HepG2 (cell line): ENCODE measurements around the gene GGA1. TPM values are rescaled to one million over a fixed set of nuclear protein-coding genes. Genes with fewer than 3 reads are reported as not detected.

Experiments used
- ATF7 ChIP-seq, 2 experiments: fragments of 450-650 bp in 1 of 2; sonication (generic) in 1 of 2; formaldehyde crosslinking in 1 of 2; IDR thresholded peaks; 2 replicates each; pipeline versions ENCODE4 v1.4.0 to v1.6.1; 2016 to 2020; ENCODE audit warnings: antibody characterized with exemption in 1 of 2, mild to moderate bottlenecking in 1 of 2, missing genetic modification reagents in 1 of 2
- CBFB ChIP-seq: sonication (generic); formaldehyde crosslinking; IDR thresholded peaks from 2 replicates; pipeline ENCODE4 v1.4.0; 2020; ENCODE audit warnings: missing genetic modification reagents
- EEA1 ChIP-seq: sonication (generic); formaldehyde crosslinking; IDR thresholded peaks from 2 replicates; pipeline ENCODE4 v1.5.1; 2020; ENCODE audit warnings: mild to moderate bottlenecking, missing genetic modification reagents, borderline replicate concordance
- EP300 ChIP-seq, 3 experiments: sonication (generic) in 1 of 3; formaldehyde crosslinking in 1 of 3; IDR thresholded peaks; 2 replicates each; pipeline versions ENCODE4 v1.5.1 to v1.6.1; 2011 to 2020; ENCODE audit warnings: low read depth in 2 of 3, low read length in 2 of 3, borderline replicate concordance in 1 of 3, improper control_type of control experiment in 1 of 3, mild to moderate bottlenecking in 1 of 3, missing genetic modification reagents in 1 of 3, moderate library complexity in 1 of 3
- EZH2 ChIP-seq: conservative IDR thresholded peaks from 2 replicates; pipeline ENCODE4 v1.6.1; 2012; ENCODE audit warnings: mild to moderate bottlenecking, low read depth, low read length, moderate library complexity
- MEF2D ChIP-seq: sonication (generic); formaldehyde crosslinking; IDR thresholded peaks from 2 replicates; pipeline ENCODE4 v1.5.1; 2020; ENCODE audit warnings: mild to moderate bottlenecking, missing genetic modification reagents
- NFYB ChIP-seq: sonication (generic); formaldehyde crosslinking; IDR thresholded peaks from 2 replicates; pipeline ENCODE4 v1.4.0; 2020; ENCODE audit warnings: missing genetic modification reagents
- NFYC ChIP-seq: IDR thresholded peaks from 2 replicates; pipeline ENCODE4 v1.6.1; 2016; ENCODE audit warnings: missing genetic modification reagents, missing compliant biosample characterization
- PRDM10 ChIP-seq: sonication (generic); formaldehyde crosslinking; IDR thresholded peaks from 2 replicates; pipeline ENCODE4 v1.4.0; 2020; ENCODE audit warnings: low read depth, missing genetic modification reagents
- SMAD3 ChIP-seq: sonication (generic); formaldehyde crosslinking; IDR thresholded peaks from 2 replicates; pipeline ENCODE4 v1.4.0; 2020; ENCODE audit warnings: missing genetic modification reagents
- SNAPC2 ChIP-seq: sonication (generic); formaldehyde crosslinking; IDR thresholded peaks from 2 replicates; pipeline ENCODE4 v1.8.1; 2022; ENCODE audit warnings: mild to moderate bottlenecking, missing genetic modification reagents
- ZBTB8A ChIP-seq: sonication (generic); formaldehyde crosslinking; IDR thresholded peaks from 2 replicates; pipeline ENCODE4 v1.4.0; 2020; ENCODE audit warnings: mild to moderate bottlenecking, low read depth, missing genetic modification reagents, borderline replicate concordance
- ZFP36L1 ChIP-seq: sonication (generic); formaldehyde crosslinking; IDR thresholded peaks from 2 replicates; pipeline ENCODE4 v1.8.0; 2022; ENCODE audit warnings: mild to moderate bottlenecking, missing genetic modification reagents, moderate library complexity
- ZNF256 ChIP-seq: sonication (generic); formaldehyde crosslinking; conservative IDR thresholded peaks from 2 replicates; pipeline ENCODE4 v1.4.0; 2020; ENCODE audit warnings: missing genetic modification reagents
- ZNF350 ChIP-seq: sonication (generic); formaldehyde crosslinking; IDR thresholded peaks from 2 replicates; pipeline ENCODE4 v1.4.0; 2020; ENCODE audit warnings: mild to moderate bottlenecking, low read depth, missing genetic modification reagents, borderline replicate concordance
- ZNF484 ChIP-seq: sonication (generic); formaldehyde crosslinking; IDR thresholded peaks from 2 replicates; pipeline ENCODE4 v1.5.1; 2020; ENCODE audit warnings: mild to moderate bottlenecking, low read depth, missing genetic modification reagents, borderline replicate concordance
- ZNF772 ChIP-seq: sonication (generic); formaldehyde crosslinking; IDR thresholded peaks from 2 replicates; pipeline ENCODE4 v1.5.0; 2020; ENCODE audit warnings: mild to moderate bottlenecking, missing genetic modification reagents
- ZNF891 ChIP-seq: sonication (generic); formaldehyde crosslinking; IDR thresholded peaks from 2 replicates; pipeline ENCODE4 v1.5.0; 2020; ENCODE audit warnings: mild to moderate bottlenecking, missing genetic modification reagents
- polyA plus RNA-seq, 8 experiments: library from polyadenylated mRNA; depleted of rRNA in 3 of 8; stranded (reverse) in 7 of 8; unstranded in 1 of 8; fragments of >200 nt; fragmentation: Illumina TruSeq in 4 of 8; extraction: Trizol in 4 of 8; gene quantifications; 2 replicates each; pipeline versions ENCODE4 v1.2.1 to v1.2.3, GENCODE V29; 2011 to 2016; ENCODE audit warnings: low read depth in 4 of 8, missing spikeins in 1 of 8, mixed read lengths in 1 of 8; ENCODE audit not compliant: insufficient read depth in 1 of 8
- total RNA-seq, 5 experiments: library from RNA; depleted of rRNA; stranded (reverse); fragments of >200 nt; fragmentation: Illumina TruSeq; extraction: Trizol; gene quantifications; 2 replicates each; pipeline ENCODE4 v1.2.3, GENCODE V29; 2016; ENCODE audit warnings: low read depth in 1 of 5
- TF ChIP-seq, protein P1 (sequence below): sonication (generic); formaldehyde crosslinking; IDR thresholded peaks from 2 replicates; pipeline ENCODE4 v1.4.0; 2020; ENCODE audit warnings: missing genetic modification reagents, low read depth, mild to moderate bottlenecking, borderline replicate concordance
- TF ChIP-seq, protein P2 (sequence below): sonication (generic); formaldehyde crosslinking; conservative IDR thresholded peaks from 2 replicates; pipeline ENCODE4 v1.8.0; 2022; ENCODE audit warnings: mild to moderate bottlenecking, moderate library complexity, missing genetic modification reagents
- TF ChIP-seq, protein P3 (sequence below): IDR thresholded peaks from 2 replicates; pipeline ENCODE4 v1.6.1; 2016; ENCODE audit warnings: low read depth, borderline replicate concordance

The GGA1 gene
- total and polyA plus RNA-seq, 2 of the 13 experiments (the other 11 are each of a cell fraction or from before 2014, with no cell fraction given), result 29.1 to 87.2 TPM

- TF ChIP-seq ATF7 (IDR thresholded peaks at IDR 0.05), result no peak
- peak; percentile 43; the same call in 1 of the 2 replicates for TF ChIP-seq ATF7 (CRISPR knock-in tag; IDR thresholded peaks at IDR 0.05)
- TF ChIP-seq, protein P1, sequence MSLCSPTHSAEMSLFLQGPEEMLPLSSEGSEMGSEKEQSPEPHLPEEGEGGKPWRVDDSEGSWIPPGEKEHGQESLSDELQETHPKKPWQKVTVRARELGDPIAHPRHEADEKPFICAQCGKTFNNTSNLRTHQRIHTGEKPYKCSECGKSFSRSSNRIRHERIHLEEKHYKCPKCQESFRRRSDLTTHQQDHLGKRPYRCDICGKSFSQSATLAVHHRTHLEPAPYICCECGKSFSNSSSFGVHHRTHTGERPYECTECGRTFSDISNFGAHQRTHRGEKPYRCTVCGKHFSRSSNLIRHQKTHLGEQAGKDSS (CRISPR knock-in tag), result peak; percentile 84; the same call in 1 of the 2 replicates
- TF ChIP-seq ZNF772 (CRISPR knock-in tag), result 0 out of 2 replicates have a peak, but pooled peaks have one; percentile 23
- no peak for TF ChIP-seq SNAPC2
- TF ChIP-seq NFYC (CRISPR knock-in tag), result no peak
- TF ChIP-seq PRDM10 (CRISPR knock-in tag), result no peak
- TF ChIP-seq EP300 (IDR thresholded peaks at IDR 0.05; ENCODE audit: low read depth in 2 of 2, low read length in 2 of 2), result 0 out of 4 replicates have a peak, but pooled peaks of 1 of the 2 experiments have one; percentile 13
- no peak for TF ChIP-seq EP300 (CRISPR knock-in tag; IDR thresholded peaks at IDR 0.05; ENCODE audit: borderline replicate concordance)
- TF ChIP-seq ZNF484 (CRISPR knock-in tag), result no peak
- no peak for TF ChIP-seq EZH2
- peak; percentile 25; the same call in 1 of the 2 replicates for TF ChIP-seq NFYB (CRISPR knock-in tag)
- no peak for TF ChIP-seq ZNF256 (CRISPR knock-in tag)
- TF ChIP-seq, protein P2, sequence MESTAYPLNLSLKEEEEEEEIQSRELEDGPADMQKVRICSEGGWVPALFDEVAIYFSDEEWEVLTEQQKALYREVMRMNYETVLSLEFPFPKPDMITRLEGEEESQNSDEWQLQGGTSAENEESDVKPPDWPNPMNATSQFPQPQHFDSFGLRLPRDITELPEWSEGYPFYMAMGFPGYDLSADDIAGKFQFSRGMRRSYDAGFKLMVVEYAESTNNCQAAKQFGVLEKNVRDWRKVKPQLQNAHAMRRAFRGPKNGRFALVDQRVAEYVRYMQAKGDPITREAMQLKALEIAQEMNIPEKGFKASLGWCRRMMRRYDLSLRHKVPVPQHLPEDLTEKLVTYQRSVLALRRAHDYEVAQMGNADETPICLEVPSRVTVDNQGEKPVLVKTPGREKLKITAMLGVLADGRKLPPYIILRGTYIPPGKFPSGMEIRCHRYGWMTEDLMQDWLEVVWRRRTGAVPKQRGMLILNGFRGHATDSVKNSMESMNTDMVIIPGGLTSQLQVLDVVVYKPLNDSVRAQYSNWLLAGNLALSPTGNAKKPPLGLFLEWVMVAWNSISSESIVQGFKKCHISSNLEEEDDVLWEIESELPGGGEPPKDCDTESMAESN (CRISPR knock-in tag), result 0 out of 2 replicates have a peak, but pooled peaks have one; percentile 13
- no peak for TF ChIP-seq ZFP36L1 (CRISPR knock-in tag)
- TF ChIP-seq ZBTB8A (CRISPR knock-in tag), result no peak
- TF ChIP-seq, protein P3, sequence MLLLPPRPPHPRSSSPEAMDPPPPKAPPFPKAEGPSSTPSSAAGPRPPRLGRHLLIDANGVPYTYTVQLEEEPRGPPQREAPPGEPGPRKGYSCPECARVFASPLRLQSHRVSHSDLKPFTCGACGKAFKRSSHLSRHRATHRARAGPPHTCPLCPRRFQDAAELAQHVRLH (CRISPR knock-in tag), result no peak
- TF ChIP-seq SMAD3 (CRISPR knock-in tag), result peak; percentile 37; the same call in 1 of the 2 replicates
- no peak for TF ChIP-seq ZNF350 (CRISPR knock-in tag)
- 0 out of 2 replicates have a peak, but pooled peaks have one; percentile 56 for TF ChIP-seq EEA1 (CRISPR knock-in tag)
- TF ChIP-seq CBFB (CRISPR knock-in tag), result peak; percentile 61; the same call in 1 of the 2 replicates
- TF ChIP-seq MEF2D (CRISPR knock-in tag), result peak; percentile 61; the same call in 1 of the 2 replicates
- TF ChIP-seq ZNF891 (CRISPR knock-in tag), result peak; percentile 46; the same call in 1 of the 2 replicates
Observed at GRCh38 chr22:37566903-37567798, 41.5 kb upstream of the GGA1 start (continued).
